ENCODE measurements around the gene MOSPD3. TPM values are rescaled to one million over a fixed set of nuclear protein-coding genes. Genes with fewer than 3 reads are reported as not detected.

Gene MOSPD3
- total RNA-seq, 1 donor from 2014 or later, result 31.7 TPM

DNA sequence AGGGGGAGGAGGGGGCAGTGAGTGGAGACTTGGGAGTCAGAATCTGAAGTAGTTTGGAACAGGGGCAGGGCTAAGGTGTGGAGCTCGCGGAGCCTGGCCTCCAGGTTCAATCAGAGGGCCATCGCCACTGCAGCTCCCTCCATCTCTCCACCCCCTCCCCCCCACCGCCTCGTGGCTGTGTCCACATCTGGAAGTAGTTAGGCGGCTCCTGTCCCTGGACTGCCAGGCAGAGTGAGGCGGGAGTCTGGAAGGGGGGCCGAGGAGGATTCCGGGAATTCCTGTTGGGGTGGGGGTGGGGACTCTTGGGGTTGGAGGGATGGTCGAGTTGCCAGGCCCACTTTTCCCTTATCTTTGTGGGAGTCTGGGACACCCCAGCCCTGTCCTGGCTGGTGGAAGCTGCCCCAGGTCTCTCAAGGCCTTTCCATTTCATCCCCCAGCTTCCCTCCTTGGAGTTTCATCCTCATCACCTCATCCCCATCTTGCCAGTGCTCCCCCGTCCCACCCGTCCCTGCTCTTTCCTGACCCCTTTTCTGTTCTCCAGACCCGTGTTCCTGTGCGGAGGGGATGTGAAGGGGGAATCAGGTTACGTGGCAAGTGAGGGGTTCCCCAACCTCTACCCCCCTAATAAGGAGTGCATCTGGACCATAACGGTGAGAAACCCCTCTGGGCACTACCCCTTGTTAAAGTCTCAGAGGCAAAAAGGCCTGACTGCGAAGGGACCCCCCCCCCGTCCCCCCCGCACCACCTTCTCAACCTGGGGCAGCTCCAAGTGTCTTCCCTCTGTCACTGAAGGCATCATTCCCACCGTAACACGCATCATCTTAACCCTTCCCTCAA, 9.2 kb upstream of the MOSPD3 start:
- H3K9me3 Mint-ChIP-seq (ENCODE audit: unreplicated experiment), result no peaks in the 10 kb centered on the region
- peaks cover 5% of the 10 kb centered on the region for H3K27me3 Mint-ChIP-seq (ENCODE audit: unreplicated experiment)
- no peaks in the 10 kb centered on the region for H3K36me3 Mint-ChIP-seq (ENCODE audit: low read depth, unreplicated experiment)
- no peak overlapping the region for H3K4me3 Mint-ChIP-seq (ENCODE audit: unreplicated experiment)
- no peak for DNase-seq (ENCODE audit: low spot score)
- H3K27ac Mint-ChIP-seq (ENCODE audit: unreplicated experiment), result no peak overlapping the region
- H3K4me1 Mint-ChIP-seq (ENCODE audit: unreplicated experiment), result peaks cover 2% of the 10 kb centered on the region
- TF ChIP-seq CTCF (IDR thresholded peaks at IDR 0.05; ENCODE audit: unreplicated experiment), result no peak

GRCh38 chr7:100603726-100604027, 8.7 kb upstream of the MOSPD3 start:
- Mint-ChIP-seq H3K4me3 (ENCODE audit: unreplicated experiment) (no peak overlapping the region), H3K9me3 (ENCODE audit: unreplicated experiment) (no peaks in the 10 kb centered on the region), H3K36me3 (ENCODE audit: low read depth, unreplicated experiment) (no peaks in the 10 kb centered on the region), H3K27ac (ENCODE audit: unreplicated experiment) (no peak overlapping the region), H3K27me3 (ENCODE audit: unreplicated experiment) (peaks cover 5% of the 10 kb centered on the region), H3K4me1 (ENCODE audit: unreplicated experiment) (peaks cover 2% of the 10 kb centered on the region)
- no peak for TF ChIP-seq CTCF (IDR thresholded peaks at IDR 0.05; ENCODE audit: unreplicated experiment)
- no peak for DNase-seq (ENCODE audit: low spot score)

- Mint-ChIP-seq H3K36me3 (ENCODE audit: low read depth, unreplicated experiment) (no peaks in the 10 kb centered on the region), H3K4me1 (ENCODE audit: unreplicated experiment) (peaks cover 2% of the 10 kb centered on the region), H3K27ac (ENCODE audit: unreplicated experiment) (no peak overlapping the region), H3K9me3 (ENCODE audit: unreplicated experiment) (no peaks in the 10 kb centered on the region), H3K27me3 (ENCODE audit: unreplicated experiment) (peaks cover 5% of the 10 kb centered on the region), H3K4me3 (ENCODE audit: unreplicated experiment) (no peak overlapping the region)
- no peak for TF ChIP-seq CTCF (IDR thresholded peaks at IDR 0.05; ENCODE audit: unreplicated experiment)
- peak; percentile 70 for DNase-seq (ENCODE audit: low spot score)
Measured at GRCh38 chr7:100604028-100604975, 8.0 kb upstream of the MOSPD3 start.

DNA sequence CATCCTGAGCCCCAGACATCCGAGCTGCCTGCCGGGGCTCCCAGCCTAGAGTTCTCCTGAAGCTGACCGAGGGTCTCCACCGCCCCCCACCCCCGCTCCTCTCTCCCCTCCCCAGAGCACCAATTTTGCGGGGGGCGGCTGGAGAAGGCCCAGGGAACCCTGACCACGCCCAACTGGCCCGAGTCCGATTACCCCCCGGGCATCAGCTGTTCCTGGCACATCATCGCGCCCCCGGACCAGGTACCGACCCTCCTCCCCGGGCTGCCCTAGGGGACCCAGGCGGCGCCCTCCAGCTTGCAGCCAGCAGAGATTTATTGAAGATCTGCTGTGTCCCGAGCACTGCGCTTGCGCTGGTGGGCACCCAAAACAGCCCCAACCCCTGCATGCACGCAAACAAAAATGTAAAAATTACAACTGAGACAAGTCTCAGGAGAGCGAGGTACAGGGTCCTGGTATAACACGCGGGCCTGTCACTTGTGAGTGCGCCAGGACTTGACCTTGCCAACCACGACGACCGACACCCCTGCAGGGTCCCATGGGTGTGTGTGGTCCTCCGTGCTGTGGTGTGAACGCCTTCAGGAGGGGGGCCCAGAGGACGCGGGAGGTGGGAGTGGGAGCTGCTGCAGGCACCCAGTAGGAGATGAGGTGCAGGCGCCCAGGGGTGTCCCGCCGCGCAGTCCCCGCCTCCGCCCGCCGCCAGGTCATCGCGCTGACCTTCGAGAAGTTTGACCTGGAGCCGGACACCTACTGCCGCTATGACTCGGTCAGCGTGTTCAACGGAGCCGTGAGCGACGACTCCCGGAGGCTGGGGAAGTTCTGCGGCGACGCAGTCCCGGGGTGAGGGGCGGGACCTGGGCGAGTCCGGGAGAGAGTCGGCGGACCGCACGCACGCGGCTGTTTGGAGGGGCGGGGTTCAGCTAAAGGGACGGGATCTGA, 7.1 kb upstream of the MOSPD3 start:
- peaks cover 3% of the 10 kb centered on the region for H3K36me3 Mint-ChIP-seq (ENCODE audit: low read depth, unreplicated experiment)
- H3K4me1 Mint-ChIP-seq (ENCODE audit: unreplicated experiment), result peaks cover 2% of the 10 kb centered on the region
- peak; percentile 45 for DNase-seq (ENCODE audit: low spot score)
- H3K4me3 Mint-ChIP-seq (ENCODE audit: unreplicated experiment), result no peak overlapping the region
- H3K9me3 Mint-ChIP-seq (ENCODE audit: unreplicated experiment), result no peaks in the 10 kb centered on the region
- no peak overlapping the region for H3K27ac Mint-ChIP-seq (ENCODE audit: unreplicated experiment)
- peaks cover 5% of the 10 kb centered on the region for H3K27me3 Mint-ChIP-seq (ENCODE audit: unreplicated experiment)
- no peak for TF ChIP-seq CTCF (IDR thresholded peaks at IDR 0.05; ENCODE audit: unreplicated experiment)

Data from endothelial cell (in vitro differentiated cells).